ENCODE measurements around the gene CSTF1. TPM values are rescaled to one million over a fixed set of nuclear protein-coding genes. Genes with fewer than 3 reads are reported as not detected.

Gene CSTF1
- total RNA-seq, 4 donors from 2014 or later, result 5.2 to 21.8 (median 14.2) TPM

DNA sequence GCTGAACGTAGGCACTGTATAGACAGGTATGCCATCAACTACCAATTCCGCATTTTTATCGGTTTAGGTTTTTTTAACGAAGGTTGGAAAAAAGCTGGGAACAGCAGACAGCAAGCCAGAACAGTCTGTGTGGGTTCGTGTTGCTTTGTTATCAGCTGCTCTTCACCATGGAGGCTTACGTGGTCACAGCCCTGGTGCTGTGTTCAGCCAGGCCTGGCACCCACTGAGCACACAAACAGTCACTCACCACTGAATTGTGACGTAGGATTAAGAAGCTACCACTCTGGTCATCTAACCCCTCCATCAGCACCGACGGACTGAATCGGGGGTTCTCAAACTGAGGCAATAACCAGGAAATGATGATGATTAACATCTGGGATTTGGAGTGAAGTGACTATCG is 20.5 kb upstream of the CSTF1 start:
- WGBS, 2 donors (ENCODE audit: low coverage in 1 of 2), result 94 to 95% methylated on average over 10 to 11 of the region's 11 CpGs
- in situ Hi-C loops (cut with MboI; ENCODE audit: low pct_ligation_motif_present in 1 of 4, low pct_unique_long_range_greater_than_20kb in 1 of 4, low sequenced_read_pairs in 3 of 4), result no loop called here

DNA sequence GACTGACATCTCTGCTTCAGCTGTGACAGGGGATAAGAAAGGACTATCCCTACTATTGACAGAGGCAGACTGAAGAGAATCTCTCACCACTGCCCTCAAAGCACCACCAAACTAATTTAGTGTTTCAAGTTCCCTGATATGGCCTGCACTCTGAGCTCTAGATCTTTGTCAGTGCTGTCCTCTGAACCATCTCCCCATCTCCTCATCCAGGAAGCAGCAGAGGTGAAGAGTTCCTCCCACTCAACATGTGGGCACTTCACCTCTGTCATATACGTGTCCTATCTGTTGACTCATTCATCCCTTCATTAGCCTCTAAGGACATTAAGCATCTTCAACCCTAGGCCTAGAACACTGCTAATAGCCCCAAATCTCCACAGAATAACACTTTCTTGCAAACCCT is 19.6 kb upstream of the CSTF1 start:
- Histone ChIP-seq H3K27ac (no peak overlapping the region), H3K9me3 (no peaks in the 10 kb centered on the region), H3K4me3 (no peak overlapping the region), H3K36me3 (no peaks in the 10 kb centered on the region), H3K27me3 (no peaks in the 10 kb centered on the region), H3K4me1 (no peaks in the 10 kb centered on the region)
- WGBS, 2 donors (ENCODE audit: low coverage in 1 of 2), result 81 to 88% methylated on average over 1 of the region's 1 CpG
- in situ Hi-C loops (cut with MboI; ENCODE audit: low pct_ligation_motif_present in 1 of 4, low pct_unique_long_range_greater_than_20kb in 1 of 4, low sequenced_read_pairs in 3 of 4) (no loop called here), intact Hi-C loops (cut with DNase I; ENCODE audit: low total_unique reads) (no loop called here)
- TF ChIP-seq EP300 (IDR thresholded peaks at IDR 0.05; ENCODE audit: low read depth) (no peak), POLR2AphosphoS5 (IDR thresholded peaks at IDR 0.05) (no peak), POLR2A (IDR thresholded peaks at IDR 0.05) (no peak)
- TF ChIP-seq, protein P1, sequence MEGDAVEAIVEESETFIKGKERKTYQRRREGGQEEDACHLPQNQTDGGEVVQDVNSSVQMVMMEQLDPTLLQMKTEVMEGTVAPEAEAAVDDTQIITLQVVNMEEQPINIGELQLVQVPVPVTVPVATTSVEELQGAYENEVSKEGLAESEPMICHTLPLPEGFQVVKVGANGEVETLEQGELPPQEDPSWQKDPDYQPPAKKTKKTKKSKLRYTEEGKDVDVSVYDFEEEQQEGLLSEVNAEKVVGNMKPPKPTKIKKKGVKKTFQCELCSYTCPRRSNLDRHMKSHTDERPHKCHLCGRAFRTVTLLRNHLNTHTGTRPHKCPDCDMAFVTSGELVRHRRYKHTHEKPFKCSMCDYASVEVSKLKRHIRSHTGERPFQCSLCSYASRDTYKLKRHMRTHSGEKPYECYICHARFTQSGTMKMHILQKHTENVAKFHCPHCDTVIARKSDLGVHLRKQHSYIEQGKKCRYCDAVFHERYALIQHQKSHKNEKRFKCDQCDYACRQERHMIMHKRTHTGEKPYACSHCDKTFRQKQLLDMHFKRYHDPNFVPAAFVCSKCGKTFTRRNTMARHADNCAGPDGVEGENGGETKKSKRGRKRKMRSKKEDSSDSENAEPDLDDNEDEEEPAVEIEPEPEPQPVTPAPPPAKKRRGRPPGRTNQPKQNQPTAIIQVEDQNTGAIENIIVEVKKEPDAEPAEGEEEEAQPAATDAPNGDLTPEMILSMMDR (IDR thresholded peaks at IDR 0.05), result no peak
- DNase-seq, result no peak

More for the DNA sequence above, 20.5 kb upstream of the CSTF1 start:
- Histone ChIP-seq H3K36me3 (peaks cover 0 to 7% (median 3%) of the 10 kb centered on the region in 4 donors), H3K27me3 (no peaks in the 10 kb centered on the region), H3K4me3 (no peak overlapping the region), H3K4me1 (no peaks in the 10 kb centered on the region), H3K27ac (no peak overlapping the region), H3K9me3 (no peaks in the 10 kb centered on the region)
- no peak for TF ChIP-seq EP300 (IDR thresholded peaks at IDR 0.05; ENCODE audit: low read depth)
- TF ChIP-seq POLR2A (IDR thresholded peaks at IDR 0.05), result no peak
- TF ChIP-seq, protein P1 (IDR thresholded peaks at IDR 0.05), result no peak
- TF ChIP-seq POLR2AphosphoS5 (IDR thresholded peaks at IDR 0.05), result no peak
- intact Hi-C loops (cut with DNase I; ENCODE audit: low total_unique reads), result no loop called here
- no peak for DNase-seq

DNA sequence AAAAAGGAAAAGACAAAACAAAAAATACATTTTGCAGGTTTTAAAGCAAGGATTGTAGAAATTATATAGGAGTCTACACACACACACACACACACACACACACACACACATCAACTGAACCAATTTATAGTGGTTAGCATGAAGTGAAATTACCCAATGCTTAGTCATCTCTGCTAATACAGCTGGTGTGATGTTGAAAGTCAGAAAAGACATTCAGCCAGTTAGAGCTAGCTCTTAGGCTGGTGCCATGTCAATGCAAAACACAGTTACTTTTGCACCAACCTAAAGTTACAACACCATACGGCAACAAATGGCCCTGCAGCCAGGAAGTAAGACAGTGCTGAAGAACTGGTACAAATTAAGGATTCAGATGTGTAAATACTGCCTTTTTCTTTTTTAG is 18.5 kb upstream of the CSTF1 start:
- in situ Hi-C loops (cut with MboI; ENCODE audit: low pct_ligation_motif_present in 1 of 4, low pct_unique_long_range_greater_than_20kb in 1 of 4, low sequenced_read_pairs in 3 of 4) (no loop called here), intact Hi-C loops (cut with DNase I; ENCODE audit: low total_unique reads) (no loop called here)
- H3K4me3 ChIP-seq, result no peak overlapping the region
- H3K27ac ChIP-seq, result no peak overlapping the region
- TF ChIP-seq POLR2A (IDR thresholded peaks at IDR 0.05), result no peak
- TF ChIP-seq, protein P1 (IDR thresholded peaks at IDR 0.05), result no peak
- no peak for TF ChIP-seq POLR2AphosphoS5 (IDR thresholded peaks at IDR 0.05)
- TF ChIP-seq EP300 (IDR thresholded peaks at IDR 0.05; ENCODE audit: low read depth), result no peak
- no peaks in the 10 kb centered on the region for H3K9me3 ChIP-seq
- H3K36me3 ChIP-seq, result no peaks in the 10 kb centered on the region
- no peak for DNase-seq
- no peaks in the 10 kb centered on the region for H3K4me1 ChIP-seq
- no peaks in the 10 kb centered on the region for H3K27me3 ChIP-seq
- 50 to 71% methylated on average over 1 of the region's 1 CpG for WGBS, 2 donors (ENCODE audit: low coverage in 1 of 2)

DNA sequence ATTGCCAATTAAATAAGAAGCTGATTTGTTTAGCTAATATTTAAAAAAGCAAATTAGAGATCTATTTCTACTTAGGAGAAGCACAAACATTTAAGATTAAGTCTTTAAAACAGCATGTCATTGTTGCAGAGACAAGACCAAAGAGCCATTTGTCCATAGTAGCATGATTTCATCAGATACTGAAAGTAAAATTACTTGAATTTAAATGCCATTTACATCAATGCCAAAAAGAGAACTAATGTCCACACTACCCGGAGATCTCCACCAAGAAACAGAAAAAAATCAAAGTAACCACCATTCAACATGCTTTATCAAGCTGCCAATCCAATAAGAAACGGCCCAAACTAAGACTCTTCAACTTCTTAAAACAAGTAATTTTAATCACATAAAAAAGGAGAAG is 16.1 kb upstream of the CSTF1 start:
- in situ Hi-C loops (cut with MboI; ENCODE audit: low pct_ligation_motif_present in 1 of 4, low pct_unique_long_range_greater_than_20kb in 1 of 4, low sequenced_read_pairs in 3 of 4) (no loop called here), intact Hi-C loops (cut with DNase I; ENCODE audit: low total_unique reads) (no loop called here)
- H3K4me3 ChIP-seq, result no peak overlapping the region
- H3K4me1 ChIP-seq, result no peaks in the 10 kb centered on the region
- DNase-seq, result no peak
- no peak for TF ChIP-seq POLR2AphosphoS5 (IDR thresholded peaks at IDR 0.05)
- TF ChIP-seq EP300 (IDR thresholded peaks at IDR 0.05; ENCODE audit: low read depth), result no peak
- no peak for TF ChIP-seq POLR2A (IDR thresholded peaks at IDR 0.05)
- TF ChIP-seq, protein P1 (IDR thresholded peaks at IDR 0.05), result no peak
- 81 to 91% methylated on average over 2 of the region's 2 CpGs for WGBS, 2 donors (ENCODE audit: low coverage in 1 of 2)
- H3K27ac ChIP-seq, result no peak overlapping the region
- no peaks in the 10 kb centered on the region for H3K9me3 ChIP-seq
- no peaks in the 10 kb centered on the region for H3K27me3 ChIP-seq
- no peaks in the 10 kb centered on the region for H3K36me3 ChIP-seq

Measured in transverse colon (tissue), 4 donors.